Sigmoid colon (tissue), 7 donors: Measurements from ENCODE around the gene SMG5. TPM values are rescaled to one million over a fixed set of nuclear protein-coding genes. Genes with fewer than 3 reads are reported as not detected.

Experiments used
- DNase-seq: peaks from one replicate; pipeline ENCODE4 v3.0.0-alpha.2; 2019
- H3K27ac ChIP-seq, 4 donors: fragments of 200-600 bp; sonication (generic); one replicate each; pipeline ENCODE4 v1.5.1; 2016 to 2019; ENCODE audit warnings: mild to moderate bottlenecking in 1 of 4
- H3K27me3 ChIP-seq, 3 donors: fragments of 200-600 bp; sonication (generic); one replicate each; pipeline ENCODE4 v1.5.1; 2019; ENCODE audit warnings: mild to moderate bottlenecking in 1 of 3
- H3K36me3 ChIP-seq, 4 donors: fragments of 200-600 bp; sonication (generic); one replicate each; pipeline ENCODE4 v1.5.1; 2016 to 2019
- H3K4me1 ChIP-seq, 4 donors: fragments of 200-600 bp; sonication (generic); one replicate each; pipeline ENCODE4 v1.5.1; 2017 to 2019
- H3K4me3 ChIP-seq, 4 donors: fragments of 200-600 bp; sonication (generic); one replicate each; pipeline ENCODE4 v1.5.1; 2017 to 2019; ENCODE audit warnings: mild to moderate bottlenecking in 2 of 4, moderate library complexity in 1 of 4
- H3K9me3 ChIP-seq, 4 donors: fragments of 200-600 bp in 3 of 4; sonication (generic) in 3 of 4; one replicate each; pipeline versions ENCODE4 v1.5.1 to v1.6.1; 2013 to 2019
- EP300 ChIP-seq, 4 donors: sonication (generic); formaldehyde crosslinking; IDR thresholded peaks; one replicate each; pipeline ENCODE4 v1.6.1; 2017; ENCODE audit warnings: antibody characterized with exemption in 4 of 4
- POLR2A ChIP-seq, 2 donors: fragments of 450-650 bp; IDR thresholded peaks; one replicate each; pipeline ENCODE4 v1.6.1; 2016; ENCODE audit warnings: antibody characterized with exemption in 2 of 2, mild to moderate bottlenecking in 2 of 2, moderate library complexity in 2 of 2
- POLR2AphosphoS5 ChIP-seq, 4 donors: sonication (generic); formaldehyde crosslinking; IDR thresholded peaks; one replicate each; pipeline ENCODE4 v1.6.1; 2017; ENCODE audit warnings: antibody characterized with exemption in 4 of 4
- WGBS, 2 donors: extraction: QIAGEN DNeasy Blood & Tissue Kit; methylation state at CpG; one replicate each; pipeline ENCODE4 v1.1.7; 2013; 5-methylcytosine and 5-hydroxymethylcytosine counted together
- intact Hi-C: fragments of 100-400 bp; cut with DNase I; formaldehyde crosslinking; loops from one replicate; pipeline ENCODE4 v1.15.1; 2023
- polyA plus RNA-seq, 3 donors: library from polyadenylated mRNA; stranded (reverse); fragments of 200-250 nt; gene quantifications; one replicate each; pipeline ENCODE4 v1.2.3, GENCODE V29; 2013
- total RNA-seq, 4 donors: library from RNA; depleted of rRNA; stranded (reverse); fragments of >200 nt; gene quantifications; one replicate each; pipeline ENCODE4 v1.1.0, GENCODE V29; 2016
- TF ChIP-seq, protein P1 (sequence below), 4 experiments: fragments of 450-650 bp in 3 of 4; fragments of 200-600 bp in 1 of 4; IDR thresholded peaks; one replicate each; pipeline ENCODE4 v1.5.1; 2016 to 2019; ENCODE audit warnings: antibody characterized with exemption in 4 of 4, mild to moderate bottlenecking in 3 of 4, moderate library complexity in 2 of 4
- donor health status: healthy with polysubstance abuse.
- donor health status: Bipolar disorder and iron deficiency.
- donor health status: healthy.

Gene SMG5
- total and polyA plus RNA-seq, 7 donors = 25.2 to 78.2 (median 43.9) TPM

DNA sequence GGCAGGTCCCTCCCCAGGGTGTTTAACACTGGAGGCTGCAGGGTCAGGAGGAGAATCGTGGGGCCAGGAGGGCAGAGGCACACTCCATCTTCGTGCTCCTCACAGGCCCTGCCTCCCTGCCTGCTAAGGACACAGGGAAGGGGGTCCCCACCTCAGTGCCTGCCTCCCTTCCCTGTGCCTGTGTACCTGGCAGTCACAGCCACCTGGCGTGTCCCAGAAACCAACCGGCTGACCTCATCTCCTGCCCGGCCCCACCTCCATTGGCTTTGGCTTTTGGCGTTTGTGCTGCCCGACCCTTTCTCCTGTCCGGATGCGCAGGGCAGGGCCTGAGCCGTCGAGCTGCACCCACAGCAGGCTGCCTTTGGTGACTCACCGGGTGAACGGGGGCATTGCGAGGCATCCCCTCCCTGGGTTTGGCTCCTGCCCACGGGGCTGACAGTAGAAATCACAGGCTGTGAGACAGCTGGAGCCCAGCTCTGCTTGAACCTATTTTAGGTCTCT, 41.3 kb downstream of the SMG5 start:
- DNase-seq = no peak
- no peak overlapping the region for H3K4me3 ChIP-seq
- no peaks in the 10 kb centered on the region for H3K9me3 ChIP-seq
- WGBS, 2 donors = 66 to 74% methylated on average over 15 of the region's 15 CpGs
- no peak overlapping the region for H3K27ac ChIP-seq
- peaks cover 11 to 26% (median 18%) of the 10 kb centered on the region in 3 donors for H3K27me3 ChIP-seq
- H3K36me3 ChIP-seq = peaks cover 20 to 52% (median 28%) of the 10 kb centered on the region in 4 donors
- no peak for TF ChIP-seq POLR2A (IDR thresholded peaks at IDR 0.05)
- TF ChIP-seq EP300 (IDR thresholded peaks at IDR 0.05) = no peak
- no peak for TF ChIP-seq POLR2AphosphoS5 (IDR thresholded peaks at IDR 0.05)
- TF ChIP-seq, protein P1, sequence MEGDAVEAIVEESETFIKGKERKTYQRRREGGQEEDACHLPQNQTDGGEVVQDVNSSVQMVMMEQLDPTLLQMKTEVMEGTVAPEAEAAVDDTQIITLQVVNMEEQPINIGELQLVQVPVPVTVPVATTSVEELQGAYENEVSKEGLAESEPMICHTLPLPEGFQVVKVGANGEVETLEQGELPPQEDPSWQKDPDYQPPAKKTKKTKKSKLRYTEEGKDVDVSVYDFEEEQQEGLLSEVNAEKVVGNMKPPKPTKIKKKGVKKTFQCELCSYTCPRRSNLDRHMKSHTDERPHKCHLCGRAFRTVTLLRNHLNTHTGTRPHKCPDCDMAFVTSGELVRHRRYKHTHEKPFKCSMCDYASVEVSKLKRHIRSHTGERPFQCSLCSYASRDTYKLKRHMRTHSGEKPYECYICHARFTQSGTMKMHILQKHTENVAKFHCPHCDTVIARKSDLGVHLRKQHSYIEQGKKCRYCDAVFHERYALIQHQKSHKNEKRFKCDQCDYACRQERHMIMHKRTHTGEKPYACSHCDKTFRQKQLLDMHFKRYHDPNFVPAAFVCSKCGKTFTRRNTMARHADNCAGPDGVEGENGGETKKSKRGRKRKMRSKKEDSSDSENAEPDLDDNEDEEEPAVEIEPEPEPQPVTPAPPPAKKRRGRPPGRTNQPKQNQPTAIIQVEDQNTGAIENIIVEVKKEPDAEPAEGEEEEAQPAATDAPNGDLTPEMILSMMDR (IDR thresholded peaks at IDR 0.05) = no peak
- peaks cover 0 to 13% (median 10%) of the 10 kb centered on the region in 4 donors for H3K4me1 ChIP-seq
- intact Hi-C loops = no loop called here

DNA sequence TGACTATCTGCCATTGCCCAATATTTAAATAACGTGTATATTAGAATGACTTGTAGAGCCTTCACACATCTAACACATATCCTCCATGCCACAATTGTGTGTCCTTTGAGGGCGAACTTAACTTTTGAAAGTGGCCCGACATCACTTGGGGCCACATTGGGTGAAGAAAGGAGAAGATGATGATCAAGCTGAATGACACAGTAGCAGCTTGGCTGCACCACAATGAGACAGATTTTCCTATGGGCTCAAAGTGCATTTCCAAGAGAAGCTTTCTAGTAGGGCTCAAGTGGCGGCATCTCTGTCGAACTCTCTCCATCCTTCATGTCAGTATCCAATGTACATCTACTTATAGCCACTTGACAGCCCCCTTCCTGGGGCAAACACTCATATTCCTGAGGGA, 44.4 kb downstream of the SMG5 start:
- TF ChIP-seq POLR2A (IDR thresholded peaks at IDR 0.05) = no peak
- no peak for TF ChIP-seq EP300 (IDR thresholded peaks at IDR 0.05)
- no peak for TF ChIP-seq POLR2AphosphoS5 (IDR thresholded peaks at IDR 0.05)
- TF ChIP-seq, protein P1 (IDR thresholded peaks at IDR 0.05) = no peak
- intact Hi-C loops = no loop called here
- Histone ChIP-seq H3K9me3 (no peaks in the 10 kb centered on the region), H3K4me1 (no peaks in the 10 kb centered on the region), H3K27ac (no peak overlapping the region), H3K4me3 (no peak overlapping the region), H3K27me3 (no peaks in the 10 kb centered on the region), H3K36me3 (peaks cover 25 to 81% (median 44%) of the 10 kb centered on the region in 4 donors)
- DNase-seq = no peak
- WGBS, 2 donors = 96 to 97% methylated on average over 5 of the region's 5 CpGs

DNA sequence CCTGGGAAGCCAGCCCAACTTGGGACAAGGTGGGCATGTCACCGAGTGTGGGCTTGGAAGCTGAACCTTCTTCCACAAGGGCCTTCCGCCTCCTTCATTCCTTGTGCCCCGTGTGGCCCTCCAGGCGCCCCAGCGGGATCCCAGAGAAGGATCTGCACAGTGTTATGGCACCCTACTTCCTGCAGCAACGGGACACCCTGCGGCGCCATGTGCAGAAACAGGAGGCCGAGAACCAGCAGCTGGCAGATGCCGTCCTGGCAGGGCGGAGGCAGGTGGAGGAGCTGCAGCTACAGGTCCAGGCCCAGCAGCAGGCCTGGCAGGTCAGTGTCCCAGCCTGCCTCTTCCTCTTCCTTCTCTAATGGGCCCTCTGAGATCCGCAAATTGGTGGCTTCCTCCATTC, 46.5 kb downstream of the SMG5 start:
- no peaks in the 10 kb centered on the region for H3K27me3 ChIP-seq
- no peak overlapping the region for H3K4me3 ChIP-seq
- no peak overlapping the region for H3K27ac ChIP-seq
- intact Hi-C loops = no loop called here
- no peak for DNase-seq
- H3K4me1 ChIP-seq = no peaks in the 10 kb centered on the region
- 95 to 97% methylated on average over 12 of the region's 12 CpGs for WGBS, 2 donors
- no peaks in the 10 kb centered on the region for H3K9me3 ChIP-seq
- TF ChIP-seq POLR2AphosphoS5 (IDR thresholded peaks at IDR 0.05) (no peak), EP300 (IDR thresholded peaks at IDR 0.05) (no peak), POLR2A (IDR thresholded peaks at IDR 0.05) (no peak)
- TF ChIP-seq, protein P1 (IDR thresholded peaks at IDR 0.05) = no peak
- H3K36me3 ChIP-seq = peaks cover 25 to 75% (median 46%) of the 10 kb centered on the region in 4 donors

DNA sequence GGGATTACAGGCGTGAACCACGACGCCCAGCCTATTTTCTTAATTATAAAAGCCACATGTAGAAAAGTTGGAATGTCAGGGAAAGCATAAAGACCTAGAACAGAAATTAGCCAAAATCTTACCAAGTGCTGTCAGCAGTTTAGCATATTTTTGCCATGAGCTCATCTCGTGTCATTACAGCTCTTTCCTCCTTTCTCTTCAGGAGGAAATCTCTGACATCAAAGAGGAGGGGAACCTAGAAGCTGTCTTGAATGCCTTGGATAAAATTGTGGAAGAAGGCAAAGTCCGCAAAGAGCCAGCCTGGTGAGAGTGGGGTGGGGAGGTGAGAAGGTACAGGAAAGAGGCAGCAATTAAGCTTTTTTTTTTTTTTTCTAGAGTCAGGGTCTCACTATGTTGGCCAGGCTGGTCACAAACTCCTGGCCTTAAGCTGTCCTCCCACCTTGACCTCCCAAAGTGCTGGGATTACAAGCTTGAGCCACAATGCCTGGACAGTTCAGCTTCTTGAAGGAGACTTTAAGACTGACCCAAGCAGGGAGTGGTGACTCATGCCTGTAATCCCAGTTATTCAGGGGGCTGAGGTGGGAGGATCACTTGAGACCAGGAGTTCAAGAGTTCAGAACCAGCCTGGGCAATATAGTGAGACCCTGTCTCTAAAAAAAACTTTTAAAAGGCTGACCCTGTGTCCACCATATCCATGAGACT, 49.0 kb downstream of the SMG5 start:
- no peak for TF ChIP-seq POLR2AphosphoS5 (IDR thresholded peaks at IDR 0.05)
- TF ChIP-seq, protein P1 (IDR thresholded peaks at IDR 0.05) = no peak
- no peak for TF ChIP-seq POLR2A (IDR thresholded peaks at IDR 0.05)
- no peak for TF ChIP-seq EP300 (IDR thresholded peaks at IDR 0.05)
- intact Hi-C loops = no loop called here
- Histone ChIP-seq H3K27ac (no peak overlapping the region), H3K9me3 (no peaks in the 10 kb centered on the region), H3K4me1 (peaks cover 0 to 17% (median 13%) of the 10 kb centered on the region in 4 donors), H3K27me3 (no peaks in the 10 kb centered on the region), H3K4me3 (no peak overlapping the region), H3K36me3 (peaks cover 16 to 54% (median 37%) of the 10 kb centered on the region in 4 donors)
- WGBS, 2 donors = 81 to 88% methylated on average over 5 of the region's 5 CpGs
- DNase-seq = no peak
